Activated CD4-positive, alpha-beta T cell treated with anti-CD3 and anti-CD28 coated beads, Interleukin-2, amount 50 U/mL, for 1 hour (primary cell): Measurements from ENCODE around the gene HNF1A.
"Not testable (repeated sequence)": the region's sequence is repeated elsewhere in the genome, so short reads cannot be mapped to it uniquely, and the experiment has no call there.

Experiments
- DNase-seq: peaks from one replicate; pipeline ENCODE4 v3.0.0-alpha.2; 2020

Gene HNF1A

GRCh38 chr12:121015825-121016766 is 37.8 kb downstream of the HNF1A start, which contains the start of gene C12orf43:
TSS of gene C12orf43 (minus strand) at chr12:121016487. CDS start at chr12:121016474, 13 bp downstream.
- peak; percentile 91 for DNase-seq

- no peak for DNase-seq
Measured at GRCh38 chr12:121017966-121018491, 39.7 kb downstream of the HNF1A start.

- no peak for DNase-seq
Measured at GRCh38 chr12:121018860-121019617, 40.7 kb downstream of the HNF1A start.

- DNase-seq, result no peak
Measured at GRCh38 chr12:121021754-121022153, 43.4 kb downstream of the HNF1A start.

GRCh38 chr12:121022713-121023112 is 44.4 kb downstream of the HNF1A start:
- DNase-seq, result no peak

DNA sequence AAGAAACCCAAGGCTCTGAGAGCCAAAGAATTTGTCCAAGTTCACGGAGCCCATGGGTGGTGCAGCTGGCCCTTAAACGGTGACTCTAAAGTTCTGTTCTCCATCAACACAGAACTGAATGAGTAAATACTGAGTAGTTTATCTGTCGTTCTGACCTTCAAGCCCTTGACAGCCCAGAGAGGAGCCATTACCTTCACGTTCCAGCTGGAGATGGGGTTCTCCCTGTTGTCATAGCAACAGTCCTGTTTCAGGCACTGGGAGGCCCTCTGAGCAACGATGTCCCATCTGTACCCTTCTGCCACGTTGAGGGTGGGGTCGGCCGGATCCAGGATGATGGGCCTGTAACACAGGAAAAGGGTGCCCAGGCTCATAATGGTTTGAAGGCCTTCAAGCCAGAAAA is 45.5 kb downstream of the HNF1A start:
- no peak for DNase-seq

- DNase-seq, result no peak
Measured at GRCh38 chr12:121025442-121026226, 47.3 kb downstream of the HNF1A start.

DNA sequence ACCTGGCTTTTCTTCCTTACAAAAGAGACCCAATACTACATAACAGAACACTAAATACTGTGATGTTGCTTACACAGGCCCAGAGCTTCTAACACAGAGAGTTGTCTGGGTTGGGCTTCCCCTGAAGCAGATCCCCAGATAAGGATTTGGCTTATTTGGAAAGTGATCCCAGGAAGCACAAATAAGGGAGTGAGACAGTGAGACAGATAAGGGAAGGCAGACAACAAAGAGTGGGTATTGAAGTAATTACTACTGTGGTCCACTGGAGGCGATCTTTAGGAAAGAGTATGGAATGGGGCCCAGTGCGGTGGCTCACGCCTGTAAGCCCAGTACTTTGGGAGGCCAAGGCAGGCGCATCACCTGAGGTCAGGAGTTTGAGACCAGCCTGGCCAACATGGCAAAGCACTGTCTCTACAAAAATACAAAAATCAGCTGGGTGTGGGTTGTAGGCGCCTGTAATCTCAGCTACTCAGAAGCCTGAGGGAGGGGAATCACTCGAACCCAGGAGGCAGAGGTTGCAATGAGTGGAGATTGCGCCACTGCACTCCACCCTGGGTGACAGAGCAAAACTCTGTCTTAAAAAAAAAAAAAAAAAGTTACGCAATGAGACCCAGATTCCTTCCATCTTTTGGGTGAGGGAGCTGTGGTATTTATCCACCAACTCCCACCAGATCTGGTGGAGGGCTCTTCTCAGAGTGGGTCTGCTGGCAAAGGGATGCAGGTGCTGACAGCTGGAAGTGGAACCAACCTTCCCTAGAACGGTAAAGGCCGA is 48.1 kb downstream of the HNF1A start:
- DNase-seq, result no peak

- DNase-seq, result no peak
Measured at GRCh38 chr12:121030576-121031212, 52.4 kb downstream of the HNF1A start.

- DNase-seq, result peak; percentile 34
Measured at GRCh38 chr12:121033625-121034349, 55.4 kb downstream of the HNF1A start.

DNA sequence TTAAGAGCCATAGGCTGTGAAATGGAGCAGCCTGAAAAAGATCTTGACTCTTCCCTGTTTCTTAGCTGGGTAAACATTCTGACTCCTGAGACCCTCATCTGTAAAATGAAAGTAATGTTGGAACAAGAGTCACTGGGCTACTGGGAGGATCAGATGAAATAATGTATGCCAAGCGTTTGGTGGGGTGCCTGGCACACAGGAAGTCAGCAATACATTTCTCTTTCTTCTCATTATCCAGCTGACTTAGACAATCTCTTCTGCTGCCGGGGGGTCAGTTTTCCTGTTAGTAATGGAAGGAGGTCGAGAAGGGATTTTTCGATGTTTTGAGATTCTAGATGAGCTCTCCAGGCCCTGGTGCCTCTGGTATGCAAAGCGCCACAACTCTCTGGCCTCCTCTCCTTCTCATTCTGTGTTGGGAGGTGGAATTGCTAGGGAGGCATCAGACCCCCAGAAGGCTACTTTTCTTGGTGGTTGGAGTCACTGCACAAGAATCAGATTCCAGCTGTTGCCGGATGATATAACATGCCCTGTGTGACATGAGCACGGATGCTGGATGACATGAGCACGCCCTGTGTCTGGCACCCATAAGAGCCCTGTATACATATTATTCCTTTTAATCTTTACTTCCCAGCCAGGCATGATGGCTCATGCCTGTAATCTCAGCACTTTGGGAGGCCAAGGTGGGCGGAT is 56.4 kb downstream of the HNF1A start:
- DNase-seq, result no peak

DNA sequence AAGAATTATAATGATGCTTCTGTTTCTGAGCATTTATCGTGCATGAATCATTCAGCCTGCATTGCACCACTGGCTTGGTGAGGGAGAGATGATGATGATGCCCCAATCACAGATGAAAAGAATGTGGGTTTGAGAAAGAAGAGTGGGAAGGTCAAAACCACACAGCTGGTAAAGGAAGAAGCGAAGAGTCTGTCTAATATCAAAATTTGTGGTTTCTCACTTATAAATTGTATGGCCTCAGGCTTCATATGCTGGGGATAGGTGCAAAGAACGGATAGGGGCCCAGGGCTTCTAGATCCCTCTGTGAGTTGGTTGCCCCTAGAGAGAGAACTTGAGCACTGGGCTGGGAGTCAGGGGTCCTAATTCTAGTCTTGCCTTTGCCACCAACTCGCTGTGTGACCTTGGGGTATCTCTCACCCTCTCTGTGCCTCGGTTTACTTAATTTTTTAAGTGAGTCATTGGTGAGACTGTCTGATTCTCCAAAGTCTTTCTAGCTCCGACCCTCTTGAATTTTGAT is 58.5 kb downstream of the HNF1A start:
- no peak for DNase-seq

DNA sequence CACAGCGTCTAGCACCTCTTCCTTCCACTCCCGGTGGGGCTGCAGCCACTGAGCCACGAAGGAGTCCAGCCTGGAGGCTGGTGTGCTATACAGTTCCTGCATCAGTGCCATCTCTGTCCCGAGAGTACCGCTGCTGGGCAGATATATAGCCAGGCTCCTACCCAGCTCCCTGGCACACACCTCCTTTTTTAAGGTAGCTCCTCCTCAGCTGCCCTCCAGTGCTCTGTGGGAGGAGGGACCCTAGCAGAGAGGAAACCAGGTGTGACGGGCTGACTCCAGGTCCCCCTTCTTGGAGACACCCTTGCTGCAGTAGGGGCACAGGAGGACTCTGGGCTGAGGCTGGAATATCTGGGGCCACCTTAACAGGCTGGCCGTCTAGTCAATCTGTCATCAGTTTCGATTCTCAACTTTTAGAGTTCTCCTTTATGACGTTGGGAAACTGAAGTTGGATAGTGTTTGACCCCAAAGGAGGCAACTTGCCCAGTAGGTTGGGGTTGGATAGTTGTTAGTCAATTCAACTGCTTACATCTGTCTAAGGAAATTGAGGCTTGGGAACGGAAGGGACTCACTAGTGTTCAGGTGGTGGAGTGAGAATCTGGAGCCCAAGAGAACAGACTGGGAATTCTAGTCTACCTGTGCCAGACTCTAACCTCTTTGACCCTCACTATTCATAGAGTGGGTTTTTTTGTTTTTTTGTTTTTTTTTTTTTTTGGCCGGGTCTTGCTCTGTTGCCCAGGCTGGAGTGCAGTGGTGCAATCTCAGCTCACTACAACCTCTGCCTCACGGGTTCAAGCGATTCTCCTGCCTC is 60.7 kb downstream of the HNF1A start, which contains the start of gene OASL:
Gene OASL, minus strand, starts transcription at position 386 of the 808 bp plus-strand sequence. Its CDS starts 275 bp downstream, at position 111.
- peak; percentile 59 for DNase-seq

GRCh38 chr12:121043067-121043466 is 64.7 kb downstream of the HNF1A start:
- no peak for DNase-seq

- not testable (repeated sequence) for DNase-seq
Measured at GRCh38 chr12:121047400-121047799, 69.1 kb downstream of the HNF1A start.

DNA sequence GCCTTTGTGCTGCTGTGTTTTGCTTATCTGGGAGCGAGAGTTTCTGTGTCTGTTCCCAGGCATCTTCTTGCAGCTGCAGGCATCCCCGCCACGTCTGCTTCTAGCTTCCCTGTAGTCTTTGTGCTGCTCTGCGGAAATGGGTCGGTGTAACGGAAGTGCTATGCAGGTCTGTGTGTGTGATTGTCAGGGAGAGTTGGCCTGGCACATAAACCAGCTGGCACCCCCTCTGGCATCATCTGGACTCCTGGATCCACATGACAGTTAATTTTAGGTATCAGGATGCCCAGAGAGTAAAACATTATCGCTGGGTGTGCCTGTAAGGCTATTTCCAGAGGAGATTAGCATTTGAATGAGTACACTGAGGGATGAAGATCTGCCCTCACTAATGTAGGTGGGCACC is 70.1 kb downstream of the HNF1A start:
- no peak for DNase-seq

- no peak for DNase-seq
Measured at GRCh38 chr12:121050725-121051124, 72.4 kb downstream of the HNF1A start.
